ENCODE measurements around the gene RIPOR2. TPM values are rescaled to one million over a fixed set of nuclear protein-coding genes. Genes with fewer than 3 reads are reported as not detected.

Gene RIPOR2
- total and polyA plus RNA-seq, 2 of the 13 experiments (the other 11 are each of a cell fraction or from before 2014, with no cell fraction given), result 0.02 to 0.05 TPM

DNA sequence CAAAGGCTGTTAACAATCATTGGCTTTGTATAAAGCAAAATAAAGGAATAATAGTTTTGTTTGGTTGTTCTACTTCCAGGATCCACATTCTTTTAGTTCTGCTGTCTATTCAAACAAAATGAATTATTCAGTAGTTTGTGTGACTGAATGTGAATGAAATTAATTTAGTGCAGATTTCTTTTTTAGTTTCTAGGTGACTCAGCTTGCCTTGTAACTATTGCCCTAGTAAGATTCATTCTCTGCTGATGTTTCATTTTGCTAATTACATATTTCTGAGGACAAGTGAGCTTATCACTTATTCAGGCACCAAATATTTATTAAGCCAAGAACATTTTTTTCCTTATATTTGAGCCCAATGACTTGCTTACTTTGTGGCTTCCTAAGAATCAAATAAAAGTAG lies 46.5 kb upstream of the RIPOR2 start (continued):
- TF ChIP-seq SMAD9 (CRISPR knock-in tag; IDR thresholded peaks at IDR 0.05), result no peak
- no peak for TF ChIP-seq ZNF430 (CRISPR knock-in tag; IDR thresholded peaks at IDR 0.05)
- TF ChIP-seq ZNF883 (CRISPR knock-in tag; IDR thresholded peaks at IDR 0.05; ENCODE audit: not compliant biosample characterization), result no peak

DNA sequence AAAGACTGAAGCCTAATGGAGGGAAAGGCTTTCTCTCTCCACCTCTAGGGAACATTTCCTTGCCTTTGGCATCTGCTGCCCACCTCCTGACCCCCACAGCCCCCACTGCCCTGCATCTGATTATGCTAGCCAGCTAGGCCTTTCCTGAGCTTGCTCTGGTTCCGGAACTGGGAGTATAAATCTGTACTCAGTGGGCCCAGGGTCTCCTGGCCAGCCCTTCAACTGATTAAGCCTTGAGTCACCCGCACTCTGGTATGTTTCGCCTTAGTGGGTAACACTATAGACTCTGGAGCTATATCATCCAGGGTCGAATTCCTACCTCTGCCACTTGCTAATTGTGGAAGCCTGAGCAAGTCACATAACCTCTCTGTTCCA lies 45.6 kb upstream of the RIPOR2 start:
- CTCF ChIA-PET (ENCODE audit: low intra/inter-chr PET ratio, low total read pairs), result no interaction called here
- in situ Hi-C loops (cut with HindIII; ENCODE audit: extremely low pct_ligation_motif_present, low pct_unique_long_range_greater_than_20kb), result no loop called here
- no peak for TF ChIP-seq PITX1 (CRISPR knock-in tag; IDR thresholded peaks at IDR 0.05)
- TF ChIP-seq, protein P1, sequence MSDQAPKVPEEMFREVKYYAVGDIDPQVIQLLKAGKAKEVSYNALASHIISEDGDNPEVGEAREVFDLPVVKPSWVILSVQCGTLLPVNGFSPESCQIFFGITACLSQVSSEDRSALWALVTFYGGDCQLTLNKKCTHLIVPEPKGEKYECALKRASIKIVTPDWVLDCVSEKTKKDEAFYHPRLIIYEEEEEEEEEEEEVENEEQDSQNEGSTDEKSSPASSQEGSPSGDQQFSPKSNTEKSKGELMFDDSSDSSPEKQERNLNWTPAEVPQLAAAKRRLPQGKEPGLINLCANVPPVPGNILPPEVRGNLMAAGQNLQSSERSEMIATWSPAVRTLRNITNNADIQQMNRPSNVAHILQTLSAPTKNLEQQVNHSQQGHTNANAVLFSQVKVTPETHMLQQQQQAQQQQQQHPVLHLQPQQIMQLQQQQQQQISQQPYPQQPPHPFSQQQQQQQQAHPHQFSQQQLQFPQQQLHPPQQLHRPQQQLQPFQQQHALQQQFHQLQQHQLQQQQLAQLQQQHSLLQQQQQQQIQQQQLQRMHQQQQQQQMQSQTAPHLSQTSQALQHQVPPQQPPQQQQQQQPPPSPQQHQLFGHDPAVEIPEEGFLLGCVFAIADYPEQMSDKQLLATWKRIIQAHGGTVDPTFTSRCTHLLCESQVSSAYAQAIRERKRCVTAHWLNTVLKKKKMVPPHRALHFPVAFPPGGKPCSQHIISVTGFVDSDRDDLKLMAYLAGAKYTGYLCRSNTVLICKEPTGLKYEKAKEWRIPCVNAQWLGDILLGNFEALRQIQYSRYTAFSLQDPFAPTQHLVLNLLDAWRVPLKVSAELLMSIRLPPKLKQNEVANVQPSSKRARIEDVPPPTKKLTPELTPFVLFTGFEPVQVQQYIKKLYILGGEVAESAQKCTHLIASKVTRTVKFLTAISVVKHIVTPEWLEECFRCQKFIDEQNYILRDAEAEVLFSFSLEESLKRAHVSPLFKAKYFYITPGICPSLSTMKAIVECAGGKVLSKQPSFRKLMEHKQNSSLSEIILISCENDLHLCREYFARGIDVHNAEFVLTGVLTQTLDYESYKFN (CRISPR knock-in tag; conservative IDR thresholded peaks at IDR 0.05), result no peak
- TF ChIP-seq ZKSCAN8 (CRISPR knock-in tag; IDR thresholded peaks at IDR 0.05; ENCODE audit: borderline replicate concordance), result no peak
- TF ChIP-seq ZFP62 (CRISPR knock-in tag; IDR thresholded peaks at IDR 0.05), result no peak
- no peak for TF ChIP-seq CC2D1A (CRISPR knock-in tag; IDR thresholded peaks at IDR 0.05)
- TF ChIP-seq ZBTB7B (CRISPR knock-in tag; IDR thresholded peaks at IDR 0.05), result no peak
- TF ChIP-seq CBX1 (IDR thresholded peaks at IDR 0.05; ENCODE audit: low read depth), result no peak
- TF ChIP-seq, protein P2, sequence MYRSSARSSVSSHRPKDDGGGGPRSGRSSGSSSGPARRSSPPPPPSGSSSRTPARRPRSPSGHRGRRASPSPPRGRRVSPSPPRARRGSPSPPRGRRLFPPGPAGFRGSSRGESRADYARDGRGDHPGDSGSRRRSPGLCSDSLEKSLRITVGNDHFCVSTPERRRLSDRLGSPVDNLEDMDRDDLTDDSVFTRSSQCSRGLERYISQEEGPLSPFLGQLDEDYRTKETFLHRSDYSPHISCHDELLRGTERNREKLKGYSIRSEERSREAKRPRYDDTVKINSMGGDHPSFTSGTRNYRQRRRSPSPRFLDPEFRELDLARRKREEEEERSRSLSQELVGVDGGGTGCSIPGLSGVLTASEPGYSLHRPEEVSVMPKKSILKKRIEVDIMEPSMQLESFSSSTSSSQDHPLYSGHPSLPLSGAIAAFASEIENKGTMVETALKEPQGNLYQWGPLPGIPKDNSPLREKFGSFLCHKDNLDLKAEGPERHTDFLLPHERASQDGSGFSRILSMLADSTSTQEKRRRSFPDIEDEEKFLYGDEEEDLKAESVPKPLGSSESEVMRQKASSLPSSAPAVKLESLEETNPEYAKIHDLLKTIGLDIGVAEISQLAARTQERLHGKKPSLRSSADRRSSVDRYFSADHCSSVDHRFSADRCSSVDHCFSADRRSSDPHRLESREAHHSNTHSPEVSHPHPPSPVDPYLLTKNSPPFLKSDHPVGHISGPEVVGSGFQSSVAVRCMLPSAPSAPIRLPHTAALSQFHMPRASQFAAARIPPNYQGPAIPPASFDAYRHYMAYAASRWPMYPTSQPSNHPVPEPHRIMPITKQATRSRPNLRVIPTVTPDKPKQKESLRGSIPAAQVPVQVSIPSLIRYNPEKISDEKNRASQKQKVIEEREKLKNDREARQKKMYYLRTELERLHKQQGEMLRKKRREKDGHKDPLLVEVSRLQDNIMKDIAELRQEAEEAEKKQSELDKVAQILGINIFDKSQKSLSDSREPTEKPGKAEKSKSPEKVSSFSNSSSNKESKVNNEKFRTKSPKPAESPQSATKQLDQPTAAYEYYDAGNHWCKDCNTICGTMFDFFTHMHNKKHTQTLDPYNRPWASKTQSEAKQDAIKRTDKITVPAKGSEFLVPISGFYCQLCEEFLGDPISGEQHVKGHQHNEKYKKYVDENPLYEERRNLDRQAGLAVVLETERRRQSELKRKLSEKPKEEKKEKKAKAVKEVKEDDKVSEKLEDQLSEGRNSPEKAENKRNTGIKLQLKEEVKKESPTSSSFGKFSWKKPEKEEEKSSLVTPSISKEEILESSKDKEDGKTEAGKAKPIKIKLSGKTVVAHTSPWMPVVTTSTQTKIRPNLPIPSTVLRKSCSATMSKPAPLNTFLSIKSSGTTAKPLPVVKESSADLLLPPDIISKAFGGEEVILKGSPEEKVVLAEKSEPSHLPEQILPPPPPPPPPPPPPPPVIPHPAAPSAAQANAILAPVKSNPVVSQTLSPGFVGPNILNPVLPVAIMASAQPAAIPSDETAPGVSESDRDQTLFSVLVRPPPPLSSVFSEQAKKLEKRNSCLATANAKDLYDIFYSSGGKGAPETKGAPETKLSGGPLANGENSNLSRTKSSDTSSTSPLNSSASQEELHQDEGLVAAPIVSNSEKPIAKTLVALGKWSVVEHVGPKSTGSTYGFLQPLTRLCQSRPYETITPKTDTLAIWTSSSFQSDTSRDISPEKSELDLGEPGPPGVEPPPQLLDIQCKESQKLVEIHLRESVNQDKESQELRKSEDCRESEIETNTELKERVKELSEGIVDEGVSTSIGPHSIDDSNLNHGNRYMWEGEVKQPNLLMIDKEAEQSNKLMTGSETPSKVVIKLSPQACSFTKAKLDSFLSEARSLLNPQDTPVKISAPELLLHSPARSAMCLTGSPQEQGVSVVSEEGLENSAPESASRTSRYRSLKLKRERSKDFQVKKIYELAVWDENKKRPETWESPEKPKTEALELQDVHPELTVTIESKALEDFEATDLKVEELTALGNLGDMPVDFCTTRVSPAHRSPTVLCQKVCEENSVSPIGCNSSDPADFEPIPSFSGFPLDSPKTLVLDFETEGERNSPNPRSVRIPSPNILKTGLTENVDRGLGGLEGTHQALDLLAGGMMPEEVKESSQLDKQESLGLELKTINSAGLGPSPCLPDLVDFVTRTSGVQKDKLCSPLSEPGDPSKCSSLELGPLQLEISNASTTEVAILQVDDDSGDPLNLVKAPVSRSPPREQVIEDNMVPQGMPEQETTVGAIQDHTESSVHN (CRISPR knock-in tag; IDR thresholded peaks at IDR 0.05), result no peak
- no peak for TF ChIP-seq RFXANK (CRISPR knock-in tag; IDR thresholded peaks at IDR 0.05)

More for the DNA sequence above, 45.6 kb upstream of the RIPOR2 start:
- 24% methylated on average over 4 of the region's 4 CpGs for WGBS (ENCODE audit: low lambda C conversion rate)
- H3K9ac ChIP-seq (ENCODE audit: insufficient read depth, low read depth, low read length), result no peak overlapping the region
- ATAC-seq (no peak), DNase-seq (ENCODE audit: low spot score) (no peak), FAIRE-seq (no peak)
- H3K79me2 ChIP-seq (ENCODE audit: insufficient read depth, low read length), result no peaks in the 10 kb centered on the region
- no peaks in the 10 kb centered on the region for H4K20me1 ChIP-seq (ENCODE audit: insufficient read depth, low read length)
- BruUV-seq (replicated peaks), result no TSS peak
- POLR2A ChIA-PET, result no interaction called here
- no peak overlapping the region for H2AFZ ChIP-seq (ENCODE audit: low read length)
- H3K4me1 ChIP-seq (ENCODE audit: insufficient read depth, low read length), result no peaks in the 10 kb centered on the region
- H3K4me3 ChIP-seq (replicated peaks in 1 of 3; ENCODE audit: insufficient read depth in 1 of 3, low read depth in 2 of 3, low read length in 3 of 3), result no peak overlapping the region
- H3K27ac ChIP-seq (ENCODE audit: extremely low read length, insufficient read depth, low read length), result no peak overlapping the region
- no peaks in the 10 kb centered on the region for H3K9me3 ChIP-seq (ENCODE audit: low read length)
- H3K27me3 ChIP-seq (ENCODE audit: control insufficient read depth in 1 of 2, insufficient read depth in 2 of 2, low read length in 2 of 2), result 0 out of 5 replicates have a peak, but pooled peaks cover 1 to 7% of the 10 kb centered on the region in 2 experiments
- H3K36me3 ChIP-seq (replicated peaks in 1 of 2; ENCODE audit: control insufficient read depth in 1 of 2, insufficient read depth in 2 of 2, low read length in 2 of 2), result no peaks in the 10 kb centered on the region
- intact Hi-C loops (cut with micrococcal nuclease; ENCODE audit: unreplicated experiment), result no loop called here
- no peak overlapping the region for H3K4me2 ChIP-seq (ENCODE audit: low read depth, low read length)
